Right renal cortex interstitium (tissue), 3 donors: ENCODE measurements around the gene SCYGR8. TPM values are rescaled to one million over a fixed set of nuclear protein-coding genes. Genes with fewer than 3 reads are reported as not detected.
"Not testable (repeated sequence)": the region's sequence is repeated elsewhere in the genome, so short reads cannot be mapped to it uniquely, and the experiment has no call there.

Experiments used
- DNase-seq, 3 donors: peaks; one replicate each; pipeline ENCODE4 v3.0.0-alpha.2; 2013; ENCODE audit warnings: low read depth in 3 of 3, low spot score in 2 of 3
- polyA plus RNA-seq, 3 donors: library from polyadenylated mRNA; unstranded; fragments of 120-200 nt; gene quantifications; one replicate each; pipeline ENCODE4 v1.2.1, GENCODE V29; 2013; ENCODE audit not compliant: insufficient read length in 3 of 3

Gene SCYGR8, protein sequence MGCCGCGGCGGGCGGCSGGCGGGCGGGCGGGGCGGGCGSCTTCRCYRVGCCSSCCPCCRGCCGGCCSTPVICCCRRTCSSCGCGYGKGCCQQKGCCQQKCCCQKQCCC
- polyA plus RNA-seq = not detected

DNA sequence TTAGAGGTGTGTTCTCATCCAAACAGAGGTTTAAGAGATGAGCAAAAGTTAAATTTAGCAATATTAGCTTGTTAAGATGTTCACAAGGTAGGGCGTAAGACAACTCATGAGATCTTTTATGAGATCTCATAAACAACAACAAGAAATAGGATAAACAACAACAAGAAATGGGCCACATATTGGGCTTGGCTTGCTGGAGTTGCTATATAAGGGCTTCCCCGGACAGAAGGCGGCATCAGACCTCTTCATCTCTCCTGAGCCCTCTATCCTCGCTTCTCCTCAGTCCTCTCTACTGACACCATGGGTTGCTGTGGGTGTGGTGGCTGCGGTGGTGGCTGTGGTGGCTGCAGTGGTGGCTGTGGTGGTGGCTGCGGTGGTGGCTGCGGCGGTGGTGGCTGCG, at the start of gene SCYGR8:
SCYGR8 (plus strand) TSS at position 301 of the 400 bp plus-strand sequence; CDS start at position 301, 0 bp downstream.
- no peak for DNase-seq

DNA sequence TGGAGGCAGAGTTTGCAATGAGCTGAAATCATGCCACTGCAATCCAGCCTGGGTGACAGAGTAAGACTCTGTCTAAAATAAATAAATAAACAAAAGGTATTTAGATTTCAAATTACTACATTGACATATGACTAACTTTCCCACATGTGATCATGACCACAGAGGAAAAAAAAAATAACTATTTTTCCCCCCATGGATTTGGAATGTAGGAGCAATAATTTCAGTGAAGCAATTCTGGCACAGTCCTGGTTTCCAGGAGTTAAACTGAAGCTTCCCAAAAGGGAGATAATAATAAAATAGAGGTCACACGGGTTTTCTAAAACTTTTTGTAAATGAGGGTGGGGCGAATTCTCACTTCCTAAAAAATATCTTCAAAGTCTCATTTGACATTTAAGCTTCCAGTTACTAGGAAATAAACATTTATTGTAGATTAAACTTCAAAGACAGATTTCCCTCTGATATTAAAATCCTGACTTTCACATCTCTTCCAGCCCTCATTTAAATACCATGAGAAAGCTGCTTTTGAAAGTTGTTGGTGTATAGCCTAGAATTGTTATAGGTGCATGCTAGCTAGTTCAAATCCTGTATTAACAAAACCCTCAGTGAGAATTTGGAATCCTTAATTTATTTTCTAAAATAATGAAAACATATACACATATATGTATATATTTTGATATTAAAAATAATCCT, 48.6 kb upstream of the SCYGR8 start:
- DNase-seq = no peak

DNA sequence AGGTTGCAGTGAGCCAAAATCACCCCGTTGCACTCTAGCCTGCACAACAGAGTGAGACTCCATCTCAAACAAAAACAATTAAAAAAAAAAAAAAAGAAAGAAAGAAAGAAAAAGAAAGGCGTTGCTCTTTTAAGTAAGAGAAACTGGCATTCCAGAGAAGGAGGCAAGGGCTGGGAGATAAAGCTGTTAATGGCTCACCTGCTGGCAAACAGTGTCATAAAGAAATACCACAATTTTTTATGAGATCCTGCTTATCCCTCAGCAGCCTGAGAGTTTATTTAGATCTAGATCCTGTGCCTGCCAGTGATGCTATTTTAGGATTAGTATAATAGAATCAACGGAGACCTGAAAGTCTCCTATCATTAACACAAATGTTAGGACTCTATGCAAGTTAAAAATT, 44.1 kb upstream of the SCYGR8 start:
- DNase-seq = no peak

DNA sequence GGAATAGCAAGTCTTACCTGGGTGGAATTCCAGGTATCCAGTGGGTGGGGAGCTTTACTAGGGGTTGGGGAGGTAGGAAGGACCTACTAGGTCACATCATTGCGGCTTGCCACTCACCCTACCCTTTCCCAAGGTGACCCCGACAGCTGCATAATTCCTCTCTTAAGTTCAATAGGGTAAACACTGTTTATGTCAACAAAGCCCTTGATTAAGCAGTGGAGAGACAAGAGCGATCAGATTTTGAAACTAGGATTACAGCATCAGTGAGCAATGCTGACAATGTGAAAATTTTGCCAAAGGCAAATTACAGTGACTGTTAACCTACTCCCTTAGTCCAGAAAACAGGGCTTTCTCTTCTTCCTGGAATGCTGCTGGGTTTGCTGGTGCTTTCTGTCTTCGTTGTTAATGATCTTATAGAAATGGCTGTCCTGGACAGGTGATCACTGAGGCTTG, 42.4 kb upstream of the SCYGR8 start:
- DNase-seq = no peak

DNA sequence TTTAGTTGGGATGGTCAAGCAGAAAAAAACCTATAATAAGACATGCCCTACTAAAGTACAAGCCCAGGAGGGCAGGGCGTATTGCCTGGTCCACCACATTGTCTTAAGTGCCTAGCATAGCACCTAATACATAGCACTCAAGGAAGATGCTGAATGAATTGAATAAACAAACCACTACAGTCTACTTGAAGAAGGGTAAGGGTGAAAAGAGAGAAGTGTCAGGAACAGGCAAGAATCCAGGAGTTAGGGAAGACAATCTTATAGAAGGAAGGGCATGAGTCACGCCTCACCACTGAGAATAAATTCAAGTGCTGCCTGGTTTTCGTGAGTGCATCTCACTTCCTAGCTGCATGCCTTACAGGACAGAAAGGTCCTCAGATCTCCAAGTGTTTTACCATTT, 41.7 kb upstream of the SCYGR8 start:
- no peak for DNase-seq

DNA sequence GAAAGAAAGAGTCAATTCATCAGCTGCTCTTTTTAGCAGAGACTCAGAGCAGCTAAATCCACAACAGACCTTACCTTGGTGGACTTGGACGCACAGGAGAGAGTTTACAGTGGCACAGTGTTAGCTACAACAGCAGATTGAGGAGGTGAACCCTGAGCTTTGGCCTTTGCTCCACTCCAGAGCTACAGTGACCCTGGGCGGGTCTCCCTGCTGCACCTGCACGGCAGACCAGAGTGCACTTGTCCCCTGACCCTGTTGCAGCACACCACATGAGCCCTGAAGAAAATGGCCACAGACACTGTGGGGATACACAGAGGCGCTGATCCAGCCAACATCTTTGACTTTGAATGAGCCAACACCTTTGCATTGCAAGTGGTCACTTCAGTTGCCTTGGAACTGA, 38.8 kb upstream of the SCYGR8 start:
- DNase-seq = no peak

DNA sequence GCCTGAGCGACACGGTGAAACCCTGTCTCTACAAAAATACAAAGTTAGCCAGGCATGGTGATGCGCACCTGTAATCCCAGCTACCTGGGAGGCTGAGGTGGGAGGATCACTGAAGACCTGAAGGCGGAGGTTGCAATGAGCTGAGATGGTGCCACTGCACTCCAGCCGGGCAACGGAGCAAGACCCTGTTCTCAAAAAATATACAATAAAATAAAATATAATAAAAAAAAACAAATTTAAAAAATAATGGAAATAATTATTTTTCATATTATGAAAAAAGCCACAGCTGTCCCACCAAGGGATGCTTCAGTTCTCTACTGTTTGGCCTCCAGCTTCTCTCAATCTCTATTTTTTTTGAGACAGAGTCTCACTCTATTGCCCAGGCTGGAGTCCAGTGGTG, 38.3 kb upstream of the SCYGR8 start:
- no peak for DNase-seq

DNA sequence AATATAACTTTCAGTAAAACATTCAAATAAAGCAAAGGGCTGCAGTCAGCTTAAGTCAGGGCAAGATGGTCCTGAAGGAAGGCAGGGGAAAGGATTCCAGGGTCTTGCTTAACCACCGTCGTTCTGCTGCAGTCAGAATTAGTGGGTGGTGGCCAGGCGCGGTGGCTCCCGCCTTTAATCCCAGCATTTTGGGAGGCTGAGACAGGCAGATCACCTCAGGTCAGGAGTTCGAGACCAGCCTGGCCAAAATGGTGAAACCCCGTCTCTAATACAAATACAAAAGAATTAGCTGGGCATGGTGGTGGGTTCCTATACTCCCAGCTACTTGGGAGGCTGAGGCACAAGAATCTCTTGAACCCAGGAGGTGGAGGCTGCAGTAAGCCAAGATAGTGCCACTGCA, 34.7 kb upstream of the SCYGR8 start:
- DNase-seq = no peak

DNA sequence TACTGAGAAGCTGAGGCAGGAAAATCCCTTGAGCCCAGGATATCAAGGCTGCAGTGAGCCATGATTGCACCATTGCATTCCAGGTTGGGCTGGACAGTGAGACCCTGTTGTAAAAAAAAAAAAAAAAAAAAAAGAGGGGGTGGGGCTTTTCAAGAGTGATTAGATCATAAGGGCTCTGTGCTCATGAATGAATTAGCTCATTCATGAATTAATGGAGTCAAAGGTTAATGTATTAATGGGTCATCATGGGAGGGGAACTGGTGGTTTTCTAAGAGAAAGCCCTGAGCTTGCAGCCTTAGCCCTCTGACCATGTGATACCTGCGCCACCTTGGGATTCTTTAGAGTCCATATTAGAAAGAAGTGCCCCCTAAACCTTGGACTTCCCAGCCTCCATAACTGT, 32.4 kb upstream of the SCYGR8 start:
- DNase-seq = no peak

DNA sequence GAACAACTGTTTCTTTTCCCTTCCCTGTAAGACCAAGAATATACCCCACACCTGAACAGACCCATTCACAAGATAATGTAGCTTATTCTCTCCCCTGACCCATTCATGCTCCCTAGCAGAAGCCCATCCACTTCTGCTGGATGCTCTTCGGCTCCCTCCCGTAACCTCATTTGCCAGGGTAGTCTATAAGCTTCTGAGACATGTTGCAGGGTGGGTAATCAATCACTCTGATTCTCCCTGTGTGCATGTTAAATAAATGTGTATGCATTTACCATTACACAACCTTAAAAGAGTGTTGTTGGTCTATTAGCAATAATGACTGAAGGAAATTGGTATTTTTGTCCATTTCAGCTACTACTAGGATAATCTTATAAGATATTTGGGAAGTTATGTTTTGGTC, 29.2 kb upstream of the SCYGR8 start:
- no peak for DNase-seq

DNA sequence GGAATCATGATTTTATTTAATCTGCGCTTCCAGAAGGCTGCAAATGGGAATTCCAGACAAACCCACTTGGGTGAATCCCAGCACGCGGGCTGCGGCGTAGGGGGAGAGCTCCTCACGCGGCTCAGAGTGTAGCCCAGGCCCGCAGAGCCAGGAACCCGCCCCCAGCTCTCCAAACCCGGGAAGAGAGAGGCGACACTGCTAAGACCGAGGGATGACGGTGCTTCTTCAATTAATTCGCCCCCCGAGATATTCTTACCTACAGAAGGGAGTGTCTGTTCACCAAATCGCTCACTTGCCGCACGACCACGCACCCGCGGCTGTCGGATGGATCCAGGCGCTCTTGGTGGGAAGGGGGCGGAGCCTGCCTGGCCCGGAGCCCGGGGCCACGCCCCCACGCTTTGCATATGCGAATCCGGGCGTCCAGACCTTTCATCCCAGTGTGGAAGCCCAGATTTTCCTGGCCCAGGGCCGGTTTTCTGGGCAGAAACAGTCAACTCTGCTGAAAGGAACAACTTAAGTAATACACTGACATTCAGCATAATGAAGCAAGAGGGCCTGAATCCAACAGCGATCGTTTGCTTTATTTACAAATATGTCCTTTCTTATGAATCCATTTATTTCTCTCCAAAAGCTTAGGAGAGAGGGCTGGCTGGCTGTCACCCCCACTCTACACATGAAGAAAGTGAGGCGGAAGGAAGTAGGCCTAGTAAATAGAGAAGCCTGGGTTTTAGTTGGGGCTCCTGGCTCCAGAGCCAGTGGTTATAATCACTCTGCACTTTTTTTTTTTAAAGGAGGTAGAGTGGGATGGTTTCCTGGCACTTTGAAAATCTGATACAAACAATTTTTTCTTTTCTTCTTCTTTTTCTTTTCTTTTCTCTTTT, 27.8 kb upstream of the SCYGR8 start, which contains the start of gene SLC19A3:
SLC19A3 (minus strand) TSS at position 342 of the 881 bp plus-strand sequence. CDS start 15,710 bp downstream, outside the sequence.
- peak; percentile 18 to 58 (median 49) for DNase-seq

DNA sequence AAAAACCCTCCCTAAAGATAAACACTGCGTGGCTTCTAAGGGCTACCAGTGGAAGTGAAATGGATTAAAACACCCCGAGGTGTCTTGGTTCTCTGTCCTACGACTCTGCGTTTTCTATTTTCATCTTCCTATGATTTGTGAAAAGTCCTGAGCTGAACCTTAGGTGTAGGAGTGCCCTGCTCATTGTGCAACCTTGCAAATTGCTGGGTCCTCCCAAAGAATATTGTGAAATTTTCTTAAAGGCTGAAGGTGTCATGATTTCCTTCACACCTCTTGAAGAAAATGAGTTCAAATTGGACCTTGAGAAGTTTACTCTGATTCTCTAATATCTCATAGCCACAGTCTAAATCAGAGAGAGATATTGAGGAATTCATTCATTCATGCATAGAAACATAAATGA, 26.1 kb upstream of the SCYGR8 start:
- no peak for DNase-seq

DNA sequence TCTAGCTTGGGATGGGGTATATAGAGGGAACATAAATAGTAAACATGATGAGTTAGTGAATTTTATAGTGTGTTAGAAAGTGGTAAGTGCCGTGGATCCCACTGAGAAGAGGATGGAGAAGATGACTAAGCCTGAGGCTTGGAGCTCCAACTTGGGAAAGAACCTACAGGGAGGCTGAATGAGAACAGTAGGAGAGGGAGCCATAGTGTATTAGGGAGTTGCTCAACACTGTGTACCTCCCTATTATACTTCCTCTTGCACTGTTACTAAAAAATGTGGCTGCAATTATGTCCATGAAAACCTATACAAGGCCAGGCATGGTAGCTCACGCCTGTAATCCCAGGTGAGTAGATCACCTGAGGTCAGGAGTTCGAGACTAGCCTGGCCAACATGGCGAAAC, 25.0 kb upstream of the SCYGR8 start:
- DNase-seq = no peak

DNA sequence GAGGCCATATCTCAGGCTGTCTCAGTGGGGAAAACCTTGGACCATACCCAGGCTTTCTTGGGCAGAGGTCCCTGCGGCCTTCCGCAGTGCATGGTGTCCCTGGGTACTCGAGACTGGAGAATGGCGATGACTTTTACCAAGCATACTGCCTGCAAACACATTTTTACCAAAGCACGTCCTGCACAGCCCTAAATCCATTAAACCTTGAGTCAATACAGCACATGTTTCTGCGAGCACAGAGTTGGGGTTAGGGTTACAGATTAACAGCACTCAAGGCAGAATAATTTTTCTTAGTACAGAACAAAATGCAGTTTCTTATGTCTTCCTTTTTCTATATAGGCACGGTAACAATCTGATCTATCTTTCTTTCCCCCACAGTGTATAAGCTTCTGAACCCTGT, 22.9 kb upstream of the SCYGR8 start:
- not testable (repeated sequence) for DNase-seq

DNA sequence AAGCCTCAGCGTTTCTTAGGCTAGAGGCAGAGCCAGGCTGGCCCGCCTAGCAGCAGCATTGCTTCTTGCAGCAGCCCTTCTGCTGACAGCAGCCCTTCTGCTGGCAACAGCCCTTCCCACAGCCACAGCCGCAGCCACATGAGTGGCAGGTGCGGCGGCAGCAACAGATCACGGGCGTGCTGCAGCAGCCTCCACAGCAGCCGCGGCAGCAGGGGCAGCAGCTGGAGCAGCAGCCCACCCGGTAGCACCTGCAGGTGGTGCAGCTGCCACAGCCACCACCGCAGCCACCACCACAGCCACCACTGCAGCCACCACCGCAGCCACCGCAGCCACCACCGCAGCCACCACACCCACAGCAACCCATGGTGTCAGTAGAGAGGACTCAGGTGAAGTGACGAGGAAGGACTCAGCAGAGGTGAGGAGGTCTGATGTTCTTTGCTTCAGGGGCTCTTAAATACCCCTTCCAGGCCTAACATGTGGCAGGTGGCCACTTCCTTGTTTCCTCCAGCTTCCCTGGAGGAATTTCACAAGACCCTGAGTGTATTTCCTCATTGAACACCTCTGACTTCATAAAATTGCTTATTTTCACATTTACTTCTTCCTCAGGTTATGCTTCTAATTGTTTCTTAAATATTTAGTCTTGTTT, 21.2 kb upstream of the SCYGR8 start, which contains the start of gene SCYGR6:
SCYGR6 (minus strand) TSS at position 364 of the 646 bp plus-strand sequence; CDS start at position 364, 0 bp downstream.
- no peak for DNase-seq

DNA sequence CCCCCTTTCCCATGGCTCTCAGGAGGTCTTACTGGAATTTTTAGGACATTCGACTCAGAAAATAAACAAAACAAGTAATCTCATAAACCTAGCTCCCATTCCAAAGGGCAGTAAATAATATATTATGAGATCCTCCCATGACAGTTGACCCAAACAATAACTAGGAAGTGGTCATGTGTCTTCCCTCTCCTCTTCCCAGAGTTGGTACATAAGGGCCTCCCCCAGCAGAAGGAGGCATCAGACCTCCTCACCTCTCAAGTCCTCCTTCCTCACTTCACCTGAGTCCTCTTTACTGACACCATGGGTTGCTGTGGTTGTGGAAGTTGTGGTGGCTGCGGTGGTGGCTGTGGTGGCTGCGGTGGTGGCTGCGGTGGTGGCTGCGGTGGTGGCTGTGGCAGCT, 17.7 kb upstream of the SCYGR8 start, which contains the start of gene SCYGR7:
SCYGR7 (plus strand) TSS at position 301 of the 400 bp plus-strand sequence; CDS start at position 301, 0 bp downstream.
- DNase-seq = no peak

DNA sequence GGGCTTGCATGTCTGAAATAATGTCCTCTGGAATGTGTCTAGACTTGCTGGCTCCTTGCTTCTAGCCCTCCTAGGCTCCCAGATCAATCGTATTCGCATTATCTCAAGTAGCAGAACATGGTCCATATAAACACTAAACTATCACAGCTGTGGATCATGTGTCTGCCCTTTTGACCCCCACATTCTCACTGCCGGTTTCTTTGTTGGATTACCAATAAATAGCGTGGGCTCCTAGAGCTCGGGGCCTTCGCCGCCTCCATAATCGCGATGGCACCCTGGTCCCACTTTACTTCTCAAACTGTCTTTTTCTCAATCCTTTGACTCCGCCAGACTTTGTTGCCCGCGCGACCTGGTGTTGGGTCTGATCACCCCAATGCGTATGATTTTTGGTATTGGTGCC, 6.3 kb upstream of the SCYGR8 start:
- DNase-seq = no peak

DNA sequence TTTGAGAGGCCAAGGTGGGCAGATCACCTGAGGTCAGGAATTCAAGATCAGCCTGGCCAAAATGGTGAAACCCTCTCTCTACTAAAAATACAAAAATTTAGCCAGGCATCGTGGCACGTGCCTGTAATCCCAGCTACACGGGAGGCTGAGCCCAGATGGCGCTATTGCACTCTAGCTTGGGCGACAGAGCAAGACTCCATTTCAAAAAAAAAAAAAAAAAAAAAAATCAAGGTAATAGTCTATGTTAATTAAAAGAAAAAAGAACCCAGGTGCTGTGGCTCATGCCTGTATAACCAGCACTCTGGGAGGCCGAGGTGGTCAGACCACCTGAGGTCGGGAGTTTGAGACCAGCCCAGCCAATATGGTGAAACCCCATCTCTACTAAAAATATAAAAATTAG, 5.0 kb upstream of the SCYGR8 start:
- not testable (repeated sequence) for DNase-seq

DNA sequence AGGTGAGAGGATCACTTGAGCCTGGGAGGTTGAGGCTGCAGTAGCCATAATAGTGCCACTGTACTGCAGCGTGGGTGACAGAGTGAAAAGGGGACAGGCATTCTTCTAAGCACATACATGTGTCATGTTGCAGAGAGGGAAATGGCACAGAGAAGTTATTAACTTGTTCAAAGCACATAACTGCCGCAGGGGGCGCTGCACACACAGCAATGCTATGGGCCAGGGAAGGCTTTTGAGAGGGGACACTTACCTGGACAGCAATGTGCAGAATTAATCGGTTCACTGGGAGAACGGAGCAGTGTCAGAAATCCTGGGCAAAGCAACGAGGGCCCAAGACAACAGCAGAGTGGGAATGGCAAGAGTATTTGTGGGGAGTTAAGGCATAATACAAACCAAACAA, 2.4 kb downstream of the SCYGR8 start:
- DNase-seq = no peak

DNA sequence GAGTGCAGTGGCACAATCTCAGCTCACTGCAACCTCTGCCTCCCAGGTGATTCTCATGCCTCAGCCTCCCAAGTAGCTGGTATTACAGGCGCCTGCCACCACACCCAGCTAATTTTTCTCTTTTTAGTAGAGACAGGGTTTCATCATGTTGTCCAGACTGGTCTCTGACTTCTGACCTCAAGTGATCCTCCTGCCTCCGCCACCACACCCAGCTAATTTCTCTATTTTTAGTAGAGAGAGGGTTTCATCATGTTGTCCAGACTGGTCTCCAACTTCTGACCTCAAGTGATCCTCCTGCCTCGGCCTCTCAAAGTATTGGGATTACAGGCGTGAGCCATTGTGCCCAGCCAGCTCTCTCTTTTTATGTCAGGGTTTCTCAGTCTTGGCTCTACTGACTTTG, 10.6 kb downstream of the SCYGR8 start:
- DNase-seq = not testable (repeated sequence)
